ENCODE results near the gene ANKS1A. TPM values are rescaled to one million over a fixed set of nuclear protein-coding genes. Genes with fewer than 3 reads are reported as not detected.

ANKS1A gene
- total RNA-seq, 2 experiments from 2014 or later = 6.0 to 6.7 TPM

GRCh38 chr6:34981951-34982350 lies 92.9 kb downstream of the ANKS1A start:
- ATAC-seq = no peak
- intact Hi-C loops (cut with micrococcal nuclease) = loop anchor here (10.0 kb wide), 1 partner anchor 223 kb away; no protein-coding TSS in a partner anchor
- TF ChIP-seq CTCF (IDR thresholded peaks at IDR 0.05) = no peak
- Mint-ChIP-seq H3K36me3 (ENCODE audit: low read depth) (peaks cover 15% of the 10 kb centered on the region), H3K27me3 (no peaks in the 10 kb centered on the region), H3K4me3 (no peak overlapping the region), H3K9me3 (no peaks in the 10 kb centered on the region), H3K27ac (no peak overlapping the region), H3K4me1 (ENCODE audit: low read depth) (no peaks in the 10 kb centered on the region)
- DNase-seq = no peak
- CTCF ChIA-PET = no interaction called here
- POLR2A ChIA-PET = no interaction called here

- ATAC-seq (no peak), DNase-seq (no peak)
- Mint-ChIP-seq H3K9me3 (no peaks in the 10 kb centered on the region), H3K27ac (no peak overlapping the region), H3K27me3 (no peaks in the 10 kb centered on the region), H3K4me1 (ENCODE audit: low read depth) (no peaks in the 10 kb centered on the region), H3K36me3 (ENCODE audit: low read depth) (peaks cover 15% of the 10 kb centered on the region), H3K4me3 (no peak overlapping the region)
- intact Hi-C loops (cut with micrococcal nuclease) = loop anchor here (10.0 kb wide), 1 partner anchor 222 kb away; no protein-coding TSS in a partner anchor
- no peak for TF ChIP-seq CTCF (IDR thresholded peaks at IDR 0.05)
- POLR2A ChIA-PET = no interaction called here
- CTCF ChIA-PET = interaction anchor here (1.0 kb wide), 1 partner anchor 157 kb away, joined by 4 read pairs; no protein-coding TSS in a partner anchor
Measured at GRCh38 chr6:34982424-34982852, 93.4 kb downstream of the ANKS1A start.

GRCh38 chr6:34984416-34984815 lies 95.4 kb downstream of the ANKS1A start:
- CTCF ChIA-PET = interaction anchor here (0.8 to 5.1 kb wide), 6 partner anchors 15 to 256 kb away, joined by 3 to 70 read pairs (median 6); partner anchors contain the start of gene TCP11
- Mint-ChIP-seq H3K9me3 (no peaks in the 10 kb centered on the region), H3K36me3 (ENCODE audit: low read depth) (peaks cover 15% of the 10 kb centered on the region), H3K4me1 (ENCODE audit: low read depth) (no peaks in the 10 kb centered on the region), H3K27ac (no peak overlapping the region), H3K27me3 (no peaks in the 10 kb centered on the region), H3K4me3 (no peak overlapping the region)
- POLR2A ChIA-PET = no interaction called here
- DNase-seq (no peak), ATAC-seq (no peak)
- no peak for TF ChIP-seq CTCF (IDR thresholded peaks at IDR 0.05)
- intact Hi-C loops (cut with micrococcal nuclease) = loop anchor here (10.0 kb wide), 1 partner anchor 220 kb away; no protein-coding TSS in a partner anchor

- no peak for TF ChIP-seq CTCF (IDR thresholded peaks at IDR 0.05)
- H3K4me3 Mint-ChIP-seq = no peak overlapping the region
- ChIA-PET CTCF (interaction anchor here (0.7 to 5.5 kb wide), 12 partner anchors 13 to 256 kb away, joined by 3 to 70 read pairs (median 8); partner anchors contain the start of gene TCP11), POLR2A (no interaction called here)
- DNase-seq (no peak), ATAC-seq (no peak)
- H3K27ac Mint-ChIP-seq = no peak overlapping the region
- H3K36me3 Mint-ChIP-seq (ENCODE audit: low read depth) = peaks cover 20% of the 10 kb centered on the region
- no peaks in the 10 kb centered on the region for H3K27me3 Mint-ChIP-seq
- H3K4me1 Mint-ChIP-seq (ENCODE audit: low read depth) = no peaks in the 10 kb centered on the region
- no peaks in the 10 kb centered on the region for H3K9me3 Mint-ChIP-seq
- intact Hi-C loops (cut with micrococcal nuclease) = loop anchor here (5.0 to 10.0 kb wide), 2 partner anchors 157 to 220 kb away; partner anchors contain the start of gene TCP11
Measured at GRCh38 chr6:34985236-34985635, 96.2 kb downstream of the ANKS1A start.

GRCh38 chr6:34986845-34987246 lies 97.8 kb downstream of the ANKS1A start:
- no peaks in the 10 kb centered on the region for H3K9me3 Mint-ChIP-seq

More at GRCh38 chr6:34986845-34987246, 97.8 kb downstream of the ANKS1A start:
- TF ChIP-seq CTCF (IDR thresholded peaks at IDR 0.05) = peak; percentile 83
- peak; percentile 81 for DNase-seq
- ChIA-PET POLR2A (interaction anchor here (1.6 kb wide), 1 partner anchor 100 kb away, joined by 4 read pairs; no protein-coding TSS in a partner anchor), CTCF (interaction anchor here (0.6 to 5.5 kb wide), 50 partner anchors 10 to 262 kb away, joined by 3 to 70 read pairs (median 5); partner anchors contain the start of gene TCP11)
- ATAC-seq = peak; percentile 84
- Mint-ChIP-seq H3K4me3 (no peak overlapping the region), H3K27ac (no peak overlapping the region), H3K27me3 (no peaks in the 10 kb centered on the region), H3K4me1 (ENCODE audit: low read depth) (no peaks in the 10 kb centered on the region), H3K36me3 (ENCODE audit: low read depth) (peaks cover 22% of the 10 kb centered on the region)
- intact Hi-C loops (cut with micrococcal nuclease) = loop anchor here (5.0 to 10.0 kb wide), 2 partner anchors 155 to 218 kb away; partner anchors contain the start of gene TCP11

All from activated CD8-positive, alpha-beta T cell treated with anti-CD3 and anti-CD28 coated beads for 36 hours (primary cell).